Panc1 (cell line): ENCODE results near the gene FPR1. TPM values are rescaled to one million over a fixed set of nuclear protein-coding genes. Genes with fewer than 3 reads are reported as not detected.

Source experiments
- ATAC-seq: fragments of 200-7000 bp; cut with Tn5 transposase; 2 replicates; pipeline ENCODE4 v1.9.1; 2020; ENCODE audit warnings: mild to moderate bottlenecking, moderate library complexity
- BruUV-seq: library from RNA; stranded (reverse); fragments of 400-500 nt; replicated peaks from 2 replicates; lab custom pipeline; 2021; lab: Mats Ljungman, UMichigan
- CTCF ChIA-PET: fragments of 300-600 bp; sonication (Branson Sonifier 250); formaldehyde crosslinking; loops from one replicate; lab custom pipeline; 2022; ENCODE audit warnings: antibody characterized with exemption; lab: Charles Lee
- POLR2A ChIA-PET: fragments of 300-600 bp; sonication (Branson Sonifier 250); formaldehyde crosslinking; loops from one replicate; lab custom pipeline; 2022; ENCODE audit warnings: antibody characterized with exemption; lab: Charles Lee
- DNase-seq: peaks from one replicate; pipeline ENCODE4 v3.0.0-alpha.2; 2010; ENCODE audit warnings: low read depth, low spot score
- H3K27ac ChIP-seq: 2 replicates; pipeline ENCODE4 v1.5.1; 2011; ENCODE audit warnings: mild to moderate bottlenecking, low read length, inconsistent platforms
- H3K27me3 ChIP-seq: fragments of 200-500 bp; sonication (Bioruptor generic); 2 replicates; pipeline ENCODE4 v1.6.0; 2014; ENCODE audit warnings: low read length, inconsistent platforms; ENCODE audit not compliant: control insufficient read depth, insufficient read depth
- H3K36me3 ChIP-seq: fragments of 200-500 bp; sonication (Bioruptor generic); 2 replicates; pipeline ENCODE4 v1.5.1; 2014; ENCODE audit warnings: inconsistent platforms, mild to moderate bottlenecking, low read length, moderate library complexity; ENCODE audit not compliant: control insufficient read depth, insufficient read depth
- H3K4me1 ChIP-seq: 2 replicates; pipeline ENCODE4 v1.5.1; 2011; ENCODE audit warnings: inconsistent platforms, mild to moderate bottlenecking, low read length, moderate library complexity; ENCODE audit not compliant: control insufficient read depth, insufficient read depth
- H3K4me3 ChIP-seq, 2 experiments: 2 replicates each; pipeline ENCODE4 v1.5.1; 2011 to 2012; ENCODE audit warnings: low read depth in 2 of 2, low read length in 2 of 2, mild to moderate bottlenecking in 2 of 2, inconsistent platforms in 1 of 2, moderate library complexity in 1 of 2
- H3K9me3 ChIP-seq: fragments of 200-500 bp; sonication (Bioruptor generic); 2 replicates; pipeline ENCODE4 v1.5.1; 2014; ENCODE audit warnings: low read depth, mild to moderate bottlenecking, inconsistent platforms, low read length, moderate library complexity; ENCODE audit not compliant: control insufficient read depth, insufficient read depth
- CTCF ChIP-seq: fragments of 450-650 bp; IDR thresholded peaks from 2 replicates; pipeline ENCODE4 v1.5.1; 2017; ENCODE audit warnings: mild to moderate bottlenecking
- POLR2AphosphoS5 ChIP-seq: IDR thresholded peaks from 2 replicates; pipeline ENCODE4 v1.6.1; 2012; ENCODE audit warnings: mild to moderate bottlenecking, low read depth, low read length, moderate library complexity
- REST ChIP-seq, 2 experiments: IDR thresholded peaks; 2 replicates each; pipeline ENCODE4 v1.6.1; 2011 to 2012; ENCODE audit warnings: low read depth in 2 of 2, control low read depth in 1 of 2, low read length in 1 of 2, mild to moderate bottlenecking in 1 of 2, moderate library complexity in 1 of 2; ENCODE audit not compliant: insufficient read depth in 1 of 2
- SIN3A ChIP-seq: IDR thresholded peaks from 2 replicates; pipeline ENCODE4 v1.6.1; 2012; ENCODE audit warnings: low read depth, mild to moderate bottlenecking, low read length, moderate library complexity, borderline replicate concordance; ENCODE audit not compliant: insufficient read depth
- TCF7L2 ChIP-seq: IDR thresholded peaks from 2 replicates; pipeline ENCODE4 v1.6.1; 2011; ENCODE audit warnings: mild to moderate bottlenecking, low read depth, low read length, inconsistent platforms
- in situ Hi-C: cut with HindIII; loops from 2 replicates; pipeline ENCODE4 v1.10.0; 2016; ENCODE audit warnings: low sequenced_read_pairs, low pct_unique_long_range_greater_than_20kb
- intact Hi-C: fragments of 100-400 bp; cut with micrococcal nuclease; formaldehyde crosslinking; loops from one replicate; pipeline ENCODE4 v1.10.0; 2022; ENCODE audit not compliant: unreplicated experiment
- total RNA-seq: library from RNA; stranded (reverse); gene quantifications from one replicate; pipeline ENCODE4 v1.2.1, GENCODE V29; 2021; ENCODE audit not compliant: unreplicated experiment

FPR1 gene
- total RNA-seq, 1 experiment from 2014 or later, result not detected

GRCh38 chr19:51761696-51762095 lies 10.0 kb upstream of the FPR1 start:
- Histone ChIP-seq H3K27me3 (no peaks in the 10 kb centered on the region; the same call in 1 of the 2 replicates), H3K4me3 (no peak overlapping the region), H3K27ac (no peak overlapping the region), H3K36me3 (no peaks in the 10 kb centered on the region), H3K4me1 (no peaks in the 10 kb centered on the region), H3K9me3 (no peaks in the 10 kb centered on the region)
- BruUV-seq, result no TSS peak
- ChIA-PET POLR2A (no interaction called here), CTCF (no interaction called here)
- ATAC-seq, result no peak
- no peak for TF ChIP-seq POLR2AphosphoS5
- in situ Hi-C loops, result no loop called here
- DNase-seq, result no peak
- intact Hi-C loops, result no loop called here

- ChIA-PET POLR2A (no interaction called here), CTCF (no interaction called here)
- TF ChIP-seq REST (IDR thresholded peaks at IDR 0.05; ENCODE audit: insufficient read depth in 1 of 2, low read depth in 2 of 2, low read length in 1 of 2) (no peak), CTCF (no peak), POLR2AphosphoS5 (no peak), SIN3A (no peak), TCF7L2 (no peak)
- BruUV-seq, result no TSS peak
- no peaks in the 10 kb centered on the region for H3K9me3 ChIP-seq
- in situ Hi-C loops (no loop called here), intact Hi-C loops (no loop called here)
- ATAC-seq (no peak), DNase-seq (no peak)
- H3K4me3 ChIP-seq, result no peak within 1 kb of the TSS
- H3K27ac ChIP-seq, result no peak within 1 kb of the TSS
- no peaks in the 10 kb centered on the region for H3K36me3 ChIP-seq
- no peaks in the 10 kb centered on the region for H3K4me1 ChIP-seq
- H3K27me3 ChIP-seq, result no peaks in the 10 kb centered on the region; the same call in 1 of the 2 replicates
These were observed 9.1 kb upstream of the FPR1 start, which contains the start of gene FPR2 for GRCh38 chr19:51760697-51761356. FPR2 (plus strand) TSS chr19:51761180; CDS start chr19:51768659, 7,479 bp downstream.

- DNase-seq (no peak), ATAC-seq (no peak)
- CTCF ChIA-PET, result no interaction called here
- TF ChIP-seq SIN3A, result no peak
- no peak for TF ChIP-seq TCF7L2
- in situ Hi-C loops (no loop called here), intact Hi-C loops (no loop called here)
- Histone ChIP-seq H3K9me3 (no peaks in the 10 kb centered on the region), H3K4me1 (no peaks in the 10 kb centered on the region), H3K27me3 (no peaks in the 10 kb centered on the region), H3K27ac (no peak overlapping the region), H3K4me3 (no peak overlapping the region), H3K36me3 (no peaks in the 10 kb centered on the region)
- POLR2A ChIA-PET, result no interaction called here
- no TSS peak for BruUV-seq
These were observed 3.9 kb upstream of the FPR1 start for GRCh38 chr19:51755571-51755970.
